Measurements from ENCODE around the gene C20orf144. TPM values are rescaled to one million over a fixed set of nuclear protein-coding genes. Genes with fewer than 3 reads are reported as not detected.
A peak's percentile ranks its signal among the peaks of the same experiment; 100 is the strongest.
"Not testable (repeated sequence)": the region's sequence is repeated elsewhere in the genome, so short reads cannot be mapped to it uniquely, and the experiment has no call there.

Gene C20orf144
- total RNA-seq, 2 donors from 2014 or later, result 0.26 to 0.41 TPM

GRCh38 chr20:33700696-33701441 is 38.7 kb downstream of the C20orf144 start:
- not testable (repeated sequence) for ATAC-seq (replicated peaks); H3K27me3 Mint-ChIP-seq; H3K36me3 Mint-ChIP-seq (ENCODE audit: low read depth); H3K4me1 Mint-ChIP-seq; H3K4me3 Mint-ChIP-seq; H3K9me3 Mint-ChIP-seq; H3K27ac Mint-ChIP-seq

GRCh38 chr20:33701629-33702450 is 39.7 kb downstream of the C20orf144 start:
- no peak for ATAC-seq (replicated peaks)
- Mint-ChIP-seq H3K4me3 (no peak overlapping the region), H3K27ac (no peak overlapping the region), H3K9me3 (no peaks in the 10 kb centered on the region), H3K36me3 (ENCODE audit: low read depth) (no peaks in the 10 kb centered on the region), H3K4me1 (no peaks in the 10 kb centered on the region), H3K27me3 (no peaks in the 10 kb centered on the region)

GRCh38 chr20:33702861-33703260 is 40.7 kb downstream of the C20orf144 start:
- no peak for ATAC-seq (replicated peaks)
- Mint-ChIP-seq H3K4me3 (no peak overlapping the region), H3K9me3 (no peaks in the 10 kb centered on the region), H3K27ac (no peak overlapping the region), H3K4me1 (no peaks in the 10 kb centered on the region), H3K36me3 (ENCODE audit: low read depth) (peaks cover 9% of the 10 kb centered on the region), H3K27me3 (no peaks in the 10 kb centered on the region)

- ATAC-seq (replicated peaks), result no peak
- no peak overlapping the region for H3K27ac Mint-ChIP-seq
Observed at GRCh38 chr20:33703498-33704137, 41.5 kb downstream of the C20orf144 start.

GRCh38 chr20:33704197-33704924 is 42.2 kb downstream of the C20orf144 start:
- Mint-ChIP-seq H3K4me1 (peaks cover 4% of the 10 kb centered on the region), H3K27ac (no peak overlapping the region), H3K9me3 (no peaks in the 10 kb centered on the region), H3K36me3 (ENCODE audit: low read depth) (peaks cover 9% of the 10 kb centered on the region), H3K4me3 (no peak overlapping the region), H3K27me3 (no peaks in the 10 kb centered on the region)
- ATAC-seq (replicated peaks), result no peak

More at GRCh38 chr20:33703498-33704137, 41.5 kb downstream of the C20orf144 start:
- Mint-ChIP-seq H3K36me3 (ENCODE audit: low read depth) (peaks cover 9% of the 10 kb centered on the region), H3K4me3 (no peak overlapping the region), H3K4me1 (no peaks in the 10 kb centered on the region), H3K27me3 (no peaks in the 10 kb centered on the region), H3K9me3 (no peaks in the 10 kb centered on the region)

GRCh38 chr20:33707668-33708067 is 45.5 kb downstream of the C20orf144 start:
- peaks cover 30% of the 10 kb centered on the region for H3K36me3 Mint-ChIP-seq (ENCODE audit: low read depth)
- ATAC-seq (replicated peaks), result no peak
- no peaks in the 10 kb centered on the region for H3K9me3 Mint-ChIP-seq
- no peaks in the 10 kb centered on the region for H3K27me3 Mint-ChIP-seq
- H3K27ac Mint-ChIP-seq, result peak overlapping the region; percentile 54
- H3K4me3 Mint-ChIP-seq, result no peak overlapping the region
- peaks cover 21% of the 10 kb centered on the region for H3K4me1 Mint-ChIP-seq

- H3K27ac Mint-ChIP-seq, result no peak overlapping the region
- H3K4me1 Mint-ChIP-seq, result peaks cover 21% of the 10 kb centered on the region
- no peaks in the 10 kb centered on the region for H3K27me3 Mint-ChIP-seq
- peaks cover 44% of the 10 kb centered on the region for H3K36me3 Mint-ChIP-seq (ENCODE audit: low read depth)
- H3K9me3 Mint-ChIP-seq, result no peaks in the 10 kb centered on the region
- peak; percentile 78 for ATAC-seq (replicated peaks)
- no peak overlapping the region for H3K4me3 Mint-ChIP-seq
Observed at GRCh38 chr20:33709398-33709797, 47.3 kb downstream of the C20orf144 start.

GRCh38 chr20:33709905-33710541 is 47.9 kb downstream of the C20orf144 start:
- Mint-ChIP-seq H3K27ac (no peak overlapping the region), H3K27me3 (no peaks in the 10 kb centered on the region), H3K4me1 (peaks cover 21% of the 10 kb centered on the region), H3K4me3 (no peak overlapping the region), H3K9me3 (no peaks in the 10 kb centered on the region), H3K36me3 (ENCODE audit: low read depth) (peaks cover 44% of the 10 kb centered on the region)
- ATAC-seq (replicated peaks), result peak; percentile 52

GRCh38 chr20:33710681-33711445 is 48.7 kb downstream of the C20orf144 start:
- Mint-ChIP-seq H3K36me3 (ENCODE audit: low read depth) (peaks cover 45% of the 10 kb centered on the region), H3K9me3 (no peaks in the 10 kb centered on the region), H3K27me3 (no peaks in the 10 kb centered on the region), H3K4me1 (peaks cover 21% of the 10 kb centered on the region), H3K27ac (peak overlapping the region; percentile 8), H3K4me3 (no peak overlapping the region)
- ATAC-seq (replicated peaks), result no peak

GRCh38 chr20:33711446-33711738 is 49.3 kb downstream of the C20orf144 start:
- Mint-ChIP-seq H3K4me1 (peaks cover 21% of the 10 kb centered on the region), H3K36me3 (ENCODE audit: low read depth) (peaks cover 51% of the 10 kb centered on the region), H3K27ac (peak overlapping the region; percentile 8), H3K4me3 (no peak overlapping the region), H3K27me3 (no peaks in the 10 kb centered on the region), H3K9me3 (no peaks in the 10 kb centered on the region)
- ATAC-seq (replicated peaks), result no peak

Other genes starting within 250 kb of the C20orf144 start
- gene SNTA1, start 218.6 kb upstream of the C20orf144 start, total RNA-seq, result 1 to 10 TPM; 5.5 to 6.5 TPM
- gene CBFA2T2, start 172.2 kb upstream of the C20orf144 start, total RNA-seq, result 10 to 100 TPM; 14.5 to 25.6 TPM
- 1 to 10 TPM; 1.5 to 2.6 TPM for gene ACTL10, start 4.6 kb downstream of the C20orf144 start, total RNA-seq
- gene NECAB3, start 12.1 kb downstream of the C20orf144 start, total RNA-seq, result 10 to 100 TPM; 20.8 to 26.5 TPM
- 10 to 100 TPM; 40.2 to 65.4 TPM for gene E2F1, start 24.1 kb downstream of the C20orf144 start, total RNA-seq
- 1 to 10 TPM; 6.7 to 8.0 TPM for gene PXMP4, start 58.0 kb downstream of the C20orf144 start, total RNA-seq
- 1 to 10 TPM; 6.4 to 9.0 TPM for gene ZNF341, start 69.7 kb downstream of the C20orf144 start, total RNA-seq
- gene CHMP4B, start 149.0 kb downstream of the C20orf144 start, total RNA-seq, result 10 to 100 TPM; 57.6 to 63.5 TPM

Measured in activated T-helper 17 cell treated with anti-CD3 and anti-CD28 coated beads, Interleukin-2, amount 50 U/mL, for 72 hours (primary cell).